ENCODE results near the gene FXYD2. TPM values are rescaled to one million over a fixed set of nuclear protein-coding genes. Genes with fewer than 3 reads are reported as not detected.

The FXYD2 gene
- total and polyA plus RNA-seq, 10 of the 15 experiments (the other 5 are each of a cell fraction or from before 2014, with no cell fraction given), result 1.2 to 4.5 (median 2.4) TPM

GRCh38 chr11:117821431-117821830 lies 3.1 kb downstream of the FXYD2 start:
- no peaks in the 10 kb centered on the region for H4K20me1 ChIP-seq (ENCODE audit: control insufficient read depth, insufficient read depth)
- H3K4me2 ChIP-seq (ENCODE audit: control insufficient read depth, insufficient read depth), result no peak overlapping the region
- no peak overlapping the region for H3K9ac ChIP-seq (ENCODE audit: control insufficient read depth, insufficient read depth, low read length)
- no TSS peak for BruUV-seq (replicated peaks)
- H3K27me3 ChIP-seq (replicated peaks in 1 of 2; ENCODE audit: control insufficient read depth in 2 of 2, insufficient read depth in 2 of 2, low read length in 1 of 2), result no peaks in the 10 kb centered on the region
- H3K27ac ChIP-seq (ENCODE audit: control insufficient read depth, insufficient read depth), result no peak overlapping the region
- WGBS (ENCODE audit: insufficient coverage, insufficient replicate concordance, low lambda C conversion rate, missing lambda C conversion rate), result 59% methylated on average over 12 of the region's 12 CpGs
- peaks cover 2% of the 10 kb centered on the region; the same call in 1 of the 2 replicates for H3K79me2 ChIP-seq (ENCODE audit: control insufficient read depth, insufficient read depth, low read length)
- no peak for TF ChIP-seq NR2F1 (conservative IDR thresholded peaks at IDR 0.05)
- no peak for TF ChIP-seq SIX5 (IDR thresholded peaks at IDR 0.05; ENCODE audit: low read depth, low read length, severe bottlenecking)
- TF ChIP-seq CBFB (IDR thresholded peaks at IDR 0.05; ENCODE audit: low read depth), result no peak
- TF ChIP-seq NFYB (IDR thresholded peaks at IDR 0.05; ENCODE audit: insufficient read depth, low read depth, low read length), result no peak
- TF ChIP-seq POLR2AphosphoS5 (IDR thresholded peaks at IDR 0.05; ENCODE audit: low read length), result no peak
- TF ChIP-seq ZBED1 (IDR thresholded peaks at IDR 0.05; ENCODE audit: borderline replicate concordance), result no peak
- no peak for TF ChIP-seq SMARCA5 (IDR thresholded peaks at IDR 0.05)
- TF ChIP-seq ZSCAN29 (IDR thresholded peaks at IDR 0.05), result no peak
- TF ChIP-seq HDAC6 (IDR thresholded peaks at IDR 0.05; ENCODE audit: unreplicated experiment), result no peak
- TF ChIP-seq RFX5 (IDR thresholded peaks at IDR 0.05; ENCODE audit: low read depth, low read length), result no peak
- TF ChIP-seq PRDM15 (CRISPR knock-in tag; IDR thresholded peaks at IDR 0.05), result no peak
- TF ChIP-seq SPI1 (IDR thresholded peaks at IDR 0.05; ENCODE audit: borderline replicate concordance, insufficient read depth, low read depth, low read length), result no peak
- no peak for TF ChIP-seq SREBF2 (IDR thresholded peaks at IDR 0.05; ENCODE audit: low read length)
- TF ChIP-seq ZNF592 (IDR thresholded peaks at IDR 0.05), result no peak
- no peak for TF ChIP-seq CBX5 (IDR thresholded peaks at IDR 0.05; ENCODE audit: low read depth)
- no peak for TF ChIP-seq IRF4 (IDR thresholded peaks at IDR 0.05; ENCODE audit: low read depth, low read length)
- no peak for TF ChIP-seq POLR2AphosphoS2 (IDR thresholded peaks at IDR 0.05; ENCODE audit: low read depth, low read length)
- TF ChIP-seq MAX (IDR thresholded peaks at IDR 0.05; ENCODE audit: low read depth, low read length), result no peak
- H2AFZ ChIP-seq (ENCODE audit: control insufficient read depth, low read depth, low read length), result no peak overlapping the region
- no peak overlapping the region for H3K4me3 ChIP-seq
- DNase-seq (ENCODE audit: low read depth, low spot score) (no peak), ATAC-seq (no peak), FAIRE-seq (no peak)
- ChIA-PET SMC1A (ENCODE audit: uncharacterized antibody, unreplicated experiment) (interaction anchor here (0.8 to 11.7 kb wide), 7 partner anchors 12 to 232 kb away, joined by 3 to 318 read pairs (median 5); no protein-coding TSS in a partner anchor), CTCF (interaction anchor here (0.7 to 16.0 kb wide), 18 partner anchors 10 to 396 kb away, joined by 3 to 503 read pairs (median 4); no protein-coding TSS in a partner anchor), POLR2A (interaction anchor here (0.9 to 1.5 kb wide), 3 partner anchors 10 to 324 kb away, joined by 4 read pairs; no protein-coding TSS in a partner anchor), RAD21 (ENCODE audit: unreplicated experiment) (interaction anchor here (1.0 to 22.6 kb wide), 5 partner anchors 15 to 232 kb away, joined by 3 to 393 read pairs (median 183); no protein-coding TSS in a partner anchor)
- H3K36me3 ChIP-seq (ENCODE audit: control insufficient read depth in 2 of 2, insufficient read depth in 2 of 2, low read length in 1 of 2), result no peaks in the 10 kb centered on the region
- H3K9me3 ChIP-seq (replicated peaks; ENCODE audit: control insufficient read depth, insufficient read depth, low read length), result no peaks in the 10 kb centered on the region
- in situ Hi-C loops (cut with MboI) (no loop called here), intact Hi-C loops (cut with micrococcal nuclease; ENCODE audit: unreplicated experiment) (no loop called here)
- H3K4me1 ChIP-seq (ENCODE audit: control insufficient read depth, insufficient read depth, low read length), result peaks cover 38% of the 10 kb centered on the region
